NCI-H748 treated with DMSO at 0.1 percent for 48 hours (cell line): Measurements from ENCODE around the gene WDR64.
"Not testable (repeated sequence)": the region's sequence is repeated elsewhere in the genome, so short reads cannot be mapped to it uniquely, and the experiment has no call there.

Experiments used
- DNase-seq: peaks from one replicate; lab custom pipeline; 2025; lab: John Stamatoyannopoulos, UW

Gene WDR64

GRCh38 chr1:241701483-241702295 is 49.6 kb downstream of the WDR64 start:
- no peak for DNase-seq

DNA sequence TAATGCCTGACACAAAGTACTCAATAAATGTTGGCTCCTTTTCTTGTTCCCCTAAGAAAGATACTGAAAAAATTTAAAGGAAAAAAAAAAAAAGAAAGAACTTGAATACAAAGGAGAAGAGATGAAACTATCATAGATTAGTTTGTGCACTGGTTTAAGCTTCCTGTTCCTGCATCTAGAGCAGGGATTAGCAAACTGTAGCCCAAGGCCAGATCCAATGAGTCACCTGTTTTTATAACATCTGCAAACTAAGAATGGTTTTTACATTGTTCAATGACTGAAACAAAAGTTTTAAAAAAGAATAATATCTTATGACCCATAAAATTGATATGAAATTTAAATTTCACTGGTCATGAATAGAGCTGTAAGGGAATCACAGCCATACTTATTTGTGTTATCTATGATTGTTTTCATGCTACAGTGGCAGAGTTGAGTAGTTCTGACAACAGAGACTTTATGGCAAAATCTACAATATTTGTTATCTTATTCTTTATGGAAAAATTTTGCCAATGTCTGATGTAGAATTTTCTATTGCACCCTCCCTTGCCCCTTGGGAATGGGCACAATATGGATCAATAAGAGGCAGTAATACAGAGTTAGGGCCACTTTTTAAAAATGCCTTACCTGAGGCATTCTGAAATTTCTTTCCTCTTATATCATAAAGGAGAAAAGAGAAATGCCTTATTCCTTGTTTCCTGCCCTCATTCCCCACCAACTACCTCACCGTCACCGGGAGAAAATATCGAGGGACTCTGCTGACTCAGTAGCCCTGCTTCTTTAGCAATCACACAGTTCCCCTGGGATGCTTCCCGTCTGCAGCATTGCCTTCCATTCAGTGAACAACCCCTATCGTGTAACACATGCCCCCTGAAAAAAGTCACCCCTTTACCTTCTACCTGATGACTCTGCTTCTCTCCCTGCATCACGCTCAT is 50.6 kb downstream of the WDR64 start:
- no peak for DNase-seq

- DNase-seq: not testable (repeated sequence)
Observed at GRCh38 chr1:241703739-241704138, 51.7 kb downstream of the WDR64 start.

GRCh38 chr1:241706257-241706656 is 54.2 kb downstream of the WDR64 start:
- DNase-seq: no peak

GRCh38 chr1:241706967-241707366 is 54.9 kb downstream of the WDR64 start:
- DNase-seq: no peak

DNA sequence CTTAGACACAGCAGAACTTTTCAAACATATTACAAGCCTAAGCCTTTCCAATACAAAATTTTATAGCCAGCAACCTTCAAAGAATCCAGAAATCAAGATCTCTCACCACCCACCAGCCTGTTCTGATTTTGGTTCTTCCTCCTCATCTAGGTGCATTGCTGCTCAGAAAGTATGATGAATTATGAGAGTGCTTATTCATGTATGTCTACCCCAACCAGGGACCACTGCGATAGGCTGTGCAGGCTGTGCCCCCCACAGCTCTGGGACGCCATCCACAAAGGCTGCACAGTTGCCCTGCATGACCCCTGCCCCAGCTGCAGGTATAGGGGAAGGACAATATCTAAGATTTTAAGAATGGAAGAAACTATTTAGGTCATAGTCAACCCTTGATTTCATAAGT is 55.4 kb downstream of the WDR64 start:
- DNase-seq: no peak

DNA sequence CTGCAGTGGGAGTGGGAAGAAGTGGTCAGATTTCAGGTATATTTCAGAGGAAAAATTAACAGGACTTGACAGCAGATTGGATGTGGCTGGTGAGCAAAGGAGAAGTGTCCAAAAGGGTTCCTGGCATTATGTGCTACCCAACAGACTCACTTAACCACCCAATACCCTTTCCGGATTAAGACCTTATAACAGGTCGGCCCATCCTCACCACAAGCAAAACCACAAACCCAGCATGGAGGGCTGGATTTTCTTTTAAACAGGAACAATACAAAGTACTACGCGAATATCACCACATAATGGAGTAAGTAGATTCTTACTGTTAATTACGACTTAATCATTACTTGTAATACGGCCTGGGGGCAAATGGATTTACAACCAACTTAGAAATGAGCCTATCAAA is 59.2 kb downstream of the WDR64 start:
- DNase-seq: no peak

DNA sequence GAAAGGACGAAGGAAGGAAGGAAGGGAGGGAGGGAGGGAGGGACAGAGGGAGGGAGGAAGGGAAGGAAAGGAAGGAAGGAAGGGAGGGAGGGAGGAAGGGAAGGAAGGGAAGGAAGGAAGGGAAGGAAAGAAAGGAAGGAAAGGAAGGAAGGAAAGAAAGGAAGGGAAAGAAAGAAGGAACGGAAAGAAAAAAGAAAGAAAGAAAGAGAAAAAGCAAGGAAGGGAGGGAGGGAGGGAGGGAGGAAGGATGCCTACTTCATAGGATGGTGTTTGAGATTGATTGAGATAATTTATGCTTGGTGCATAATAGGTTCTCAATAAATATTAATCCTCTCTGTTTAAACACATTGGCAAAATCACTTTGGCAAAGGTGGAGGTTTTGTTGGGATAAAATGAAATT is 61.2 kb downstream of the WDR64 start:
- no peak for DNase-seq

GRCh38 chr1:241714321-241715218 is 62.5 kb downstream of the WDR64 start:
- no peak for DNase-seq

- no peak for DNase-seq
Observed at GRCh38 chr1:241715435-241715834, 63.4 kb downstream of the WDR64 start.

DNA sequence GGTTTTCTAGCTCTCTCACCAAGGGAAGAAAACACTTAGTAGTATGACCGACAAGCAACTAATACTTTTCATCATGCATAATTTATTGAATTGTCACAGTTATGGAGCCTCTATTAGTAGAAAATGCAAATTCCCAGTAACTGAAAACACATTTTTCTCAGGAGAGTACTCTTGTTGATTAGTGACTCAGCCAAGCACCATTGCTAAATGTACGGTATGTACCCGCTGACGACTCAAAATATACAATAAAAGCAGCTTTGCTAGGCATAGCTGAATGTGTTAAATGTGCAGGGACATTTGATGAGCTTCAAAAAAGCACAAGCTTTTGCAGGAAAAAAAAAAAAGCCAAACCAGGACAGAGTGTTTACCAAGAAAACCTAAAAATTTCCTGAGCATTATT is 63.9 kb downstream of the WDR64 start:
- DNase-seq: no peak

- DNase-seq: no peak
Observed at GRCh38 chr1:241716915-241717656, 65.0 kb downstream of the WDR64 start.

DNA sequence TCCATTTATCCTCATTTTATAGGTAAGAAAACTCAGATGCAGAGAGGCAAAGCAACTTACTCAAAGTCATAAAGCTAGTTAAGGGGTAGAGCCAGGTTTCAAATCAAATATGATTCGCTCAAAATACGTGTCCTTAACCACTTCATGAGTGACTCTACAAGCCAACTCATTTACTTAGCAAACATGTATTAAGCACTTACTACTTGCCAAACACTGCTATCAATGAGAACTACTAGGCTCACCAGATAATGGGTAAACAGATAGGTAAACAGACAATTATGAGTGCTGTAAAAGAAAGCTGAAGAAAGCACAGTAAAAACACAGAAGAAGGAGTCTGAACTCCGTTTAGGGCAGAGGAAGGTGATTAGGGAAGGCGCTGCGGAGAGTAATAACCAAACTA is 65.9 kb downstream of the WDR64 start:
- peak; percentile 6 for DNase-seq

DNA sequence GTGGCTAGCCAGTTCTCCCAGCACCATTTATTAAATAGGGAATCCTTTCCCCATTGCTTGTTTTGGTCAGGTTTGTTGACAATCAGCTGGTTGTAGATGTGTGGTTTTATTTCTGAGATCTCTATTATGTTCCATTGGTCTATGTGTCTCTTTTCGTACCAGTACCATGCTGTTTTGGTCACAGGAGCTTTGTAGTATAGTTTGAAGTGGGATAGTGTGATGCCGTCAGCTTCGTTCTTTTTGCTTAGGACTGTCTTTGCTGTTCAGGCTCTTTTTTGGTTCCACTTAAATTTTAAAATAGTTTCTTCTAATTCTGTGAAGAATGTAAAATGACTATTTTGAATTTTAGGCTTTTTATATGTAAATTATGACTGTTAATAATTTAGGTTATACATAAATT is 68.9 kb downstream of the WDR64 start:
- DNase-seq: no peak

DNA sequence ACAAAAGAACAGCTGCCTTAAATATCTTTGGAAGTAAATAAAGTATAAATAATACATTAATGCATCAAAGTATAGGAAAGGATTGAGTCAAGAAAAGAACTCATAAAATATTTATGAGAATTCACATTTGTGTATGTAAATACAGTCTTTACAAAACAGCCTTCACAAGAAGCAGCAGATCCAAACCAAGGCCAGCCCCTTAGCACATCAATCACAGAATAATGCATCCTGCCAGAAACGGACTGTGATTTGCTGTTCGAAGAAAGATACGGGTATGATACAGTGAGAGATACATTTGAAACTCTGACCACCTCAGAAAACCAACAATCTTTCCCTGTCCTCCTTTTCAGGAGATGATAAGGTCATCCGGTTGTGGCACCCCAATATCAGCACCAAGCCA is 70.9 kb downstream of the WDR64 start:
- no peak for DNase-seq

GRCh38 chr1:241724741-241725356 is 72.8 kb downstream of the WDR64 start:
- DNase-seq: no peak

GRCh38 chr1:241730031-241730430 is 78.0 kb downstream of the WDR64 start:
- no peak for DNase-seq

DNA sequence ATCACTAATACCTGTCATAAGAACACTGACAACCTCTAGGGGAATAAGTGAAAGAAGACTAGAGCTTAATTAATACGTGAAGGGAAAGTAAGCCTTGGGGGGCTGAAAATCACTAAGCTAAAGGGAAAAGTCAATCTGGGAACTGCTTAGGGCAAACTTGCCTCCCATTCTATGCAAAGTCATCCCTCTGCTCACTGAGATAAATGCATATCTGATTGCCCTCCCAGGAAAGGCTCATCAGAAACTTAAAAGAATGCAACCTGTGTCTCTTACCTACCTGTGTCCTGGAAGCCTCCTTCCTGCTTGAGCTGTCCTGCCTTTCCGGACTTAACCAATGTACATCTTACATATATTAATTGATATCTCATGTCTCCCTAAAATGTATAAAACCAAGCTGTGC is 81.8 kb downstream of the WDR64 start:
- no peak for DNase-seq

- no peak for DNase-seq
Observed at GRCh38 chr1:241734533-241734932, 82.5 kb downstream of the WDR64 start.

- DNase-seq: not testable (repeated sequence)
Observed at GRCh38 chr1:241735493-241735926, 83.4 kb downstream of the WDR64 start.

DNA sequence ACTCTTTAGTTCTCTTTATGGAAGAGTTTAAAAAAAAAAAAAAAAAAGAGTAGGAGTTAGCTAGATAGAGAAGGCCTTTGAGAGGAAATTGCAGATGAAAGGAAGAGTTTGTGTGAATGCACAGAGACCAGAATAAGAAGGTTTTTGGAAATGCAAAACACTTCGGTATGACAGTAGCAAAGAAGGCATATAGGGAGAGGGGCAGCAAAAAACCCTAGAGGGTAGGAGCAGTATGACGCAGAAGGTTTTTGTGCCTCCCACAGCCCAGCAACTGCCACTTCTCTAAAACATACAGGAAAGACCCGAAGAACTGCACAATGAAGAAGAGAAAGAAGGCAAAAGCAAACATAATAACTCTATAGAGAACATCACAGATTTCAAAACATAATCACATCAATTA is 84.3 kb downstream of the WDR64 start:
- DNase-seq: no peak
